ENCODE results near the gene NUP43.
"Not testable (repeated sequence)": the region's sequence is repeated elsewhere in the genome, so short reads cannot be mapped to it uniquely, and the experiment has no call there.

The NUP43 gene, protein sequence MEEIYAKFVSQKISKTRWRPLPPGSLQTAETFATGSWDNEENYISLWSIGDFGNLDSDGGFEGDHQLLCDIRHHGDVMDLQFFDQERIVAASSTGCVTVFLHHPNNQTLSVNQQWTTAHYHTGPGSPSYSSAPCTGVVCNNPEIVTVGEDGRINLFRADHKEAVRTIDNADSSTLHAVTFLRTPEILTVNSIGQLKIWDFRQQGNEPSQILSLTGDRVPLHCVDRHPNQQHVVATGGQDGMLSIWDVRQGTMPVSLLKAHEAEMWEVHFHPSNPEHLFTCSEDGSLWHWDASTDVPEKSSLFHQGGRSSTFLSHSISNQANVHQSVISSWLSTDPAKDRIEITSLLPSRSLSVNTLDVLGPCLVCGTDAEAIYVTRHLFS

DNA sequence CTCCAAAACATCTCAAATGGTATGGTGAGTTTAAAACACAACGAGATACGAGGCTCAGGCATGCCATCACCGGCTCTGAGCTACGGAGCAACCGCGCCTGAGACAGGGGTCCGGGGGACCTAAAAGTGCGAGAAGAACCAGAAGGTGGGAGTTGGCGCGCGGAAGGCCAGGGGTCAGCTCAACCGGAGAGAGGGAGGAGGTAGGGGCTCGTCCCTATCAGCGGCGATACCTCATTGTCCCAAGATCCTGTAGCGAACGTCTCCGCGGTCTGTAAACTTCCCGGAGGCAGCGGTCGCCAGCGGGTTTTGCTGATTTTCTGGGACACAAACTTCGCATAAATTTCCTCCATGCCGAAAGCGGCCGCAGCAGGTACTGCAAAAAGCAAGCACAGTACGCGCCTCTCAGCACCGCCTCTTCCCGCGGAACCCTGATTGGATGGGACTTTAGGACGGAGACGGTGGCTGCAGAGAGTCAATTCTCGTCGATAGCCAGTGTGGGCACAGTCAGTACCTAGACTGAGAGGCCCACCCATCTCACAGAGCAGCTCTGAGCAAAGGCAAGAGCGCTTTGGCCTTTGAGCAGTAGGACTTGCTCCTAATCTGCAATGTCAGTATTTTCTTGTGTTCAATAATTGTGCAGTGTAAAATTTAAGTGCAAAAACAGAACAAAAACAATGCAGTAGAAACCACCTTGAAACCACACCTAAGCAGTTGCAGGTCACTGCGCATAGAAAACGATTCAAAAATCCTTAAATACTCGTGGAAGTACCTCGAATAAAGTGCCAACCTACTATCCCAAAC, at the start of gene NUP43:
NUP43 (minus strand) TSS at position 383 of the 800 bp plus-strand sequence; CDS start at position 349, 34 bp downstream.
- DNase-seq: peak; percentile 95

DNA sequence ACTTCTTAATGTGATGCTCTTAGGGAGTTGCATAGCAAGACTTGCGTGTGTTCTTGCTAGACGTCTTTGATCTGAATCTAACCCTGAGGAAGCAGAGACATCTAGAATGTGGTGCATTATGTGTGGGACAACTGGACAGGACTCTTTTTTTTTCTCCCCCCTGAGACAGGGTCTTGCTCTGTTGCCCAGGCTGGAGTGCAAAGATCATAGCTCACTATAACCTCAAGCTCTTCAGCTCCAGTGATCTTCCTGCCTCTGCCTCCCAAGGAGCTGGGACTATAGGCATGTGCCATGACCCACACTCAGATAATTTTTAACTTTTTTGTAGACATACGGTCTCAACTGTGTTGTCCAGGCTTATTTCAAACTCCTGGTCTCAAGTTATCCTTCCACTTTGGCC, 37.2 kb upstream of the NUP43 start:
- no peak for DNase-seq

DNA sequence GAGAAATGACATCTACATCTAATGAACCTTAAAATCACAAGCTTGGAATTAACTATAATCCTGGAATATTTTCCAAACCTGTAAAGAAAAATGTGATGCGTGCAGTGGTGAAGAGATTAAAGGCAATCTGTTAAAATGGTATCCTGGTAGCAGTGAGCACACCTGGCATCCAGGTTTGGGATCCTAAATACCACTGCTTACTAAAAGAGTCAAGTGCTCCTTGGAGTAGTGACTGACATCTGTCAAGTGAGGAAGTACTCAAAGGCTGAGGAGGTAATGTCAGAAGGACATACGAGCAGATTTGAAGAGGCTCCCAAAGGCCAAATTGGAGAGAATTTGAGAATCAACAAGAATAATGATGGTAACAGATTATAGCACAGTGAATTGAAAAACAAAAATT, 36.0 kb upstream of the NUP43 start:
- peak; percentile 4 for DNase-seq

DNA sequence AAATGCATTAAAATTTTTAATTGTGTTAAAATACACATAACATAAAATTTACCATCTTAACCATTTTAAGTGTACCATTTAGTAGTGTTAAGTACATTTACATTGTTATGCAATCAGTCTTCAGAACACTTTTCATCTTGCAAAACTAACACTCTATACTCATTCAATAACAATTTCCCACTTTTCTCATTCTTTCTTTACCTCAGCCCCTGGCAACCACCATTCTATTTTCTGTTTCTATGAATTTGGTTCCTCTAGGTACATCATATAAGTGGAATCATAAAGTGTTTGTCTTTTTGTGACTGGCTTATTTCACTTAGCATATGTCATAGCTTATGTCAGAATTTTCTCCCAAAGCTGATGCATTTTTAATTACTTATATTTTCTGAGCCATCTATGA, 35.4 kb upstream of the NUP43 start:
- DNase-seq: no peak

DNA sequence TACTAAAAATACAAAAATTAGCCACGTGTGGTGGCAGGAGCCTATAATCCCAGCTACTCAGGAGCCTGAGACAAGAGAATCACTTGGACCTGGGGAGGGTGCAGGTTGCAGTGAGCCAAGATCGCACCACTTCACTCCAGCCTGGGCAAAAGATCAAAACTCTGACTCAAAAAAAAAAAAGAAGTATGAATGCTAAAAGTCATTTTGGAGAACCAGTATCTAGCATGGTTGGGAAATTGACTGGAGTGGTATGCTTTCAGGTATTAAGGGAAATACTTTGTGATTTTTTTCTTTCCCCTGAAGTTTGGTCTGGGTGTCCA, 33.3 kb upstream of the NUP43 start:
- DNase-seq: no peak

DNA sequence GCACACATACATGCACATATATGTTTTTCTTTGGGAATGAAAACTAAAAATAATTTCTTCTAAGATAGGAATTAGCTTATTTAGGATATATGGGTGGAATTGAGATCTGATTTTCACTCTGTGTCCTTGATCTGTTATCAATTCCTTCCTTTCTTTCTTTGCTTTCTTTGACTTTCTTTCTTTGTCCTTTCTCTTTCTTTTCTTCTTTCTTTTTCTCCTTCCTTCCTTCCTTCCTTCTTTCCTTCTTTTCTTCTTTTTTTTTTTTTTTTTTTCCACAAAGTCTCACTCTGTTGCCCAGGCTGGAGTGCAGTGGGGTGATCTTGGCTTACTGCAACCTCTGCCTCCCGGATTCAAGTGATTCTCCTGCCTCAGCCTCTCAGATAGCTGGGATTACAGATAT, 31.3 kb upstream of the NUP43 start:
- no peak for DNase-seq

DNA sequence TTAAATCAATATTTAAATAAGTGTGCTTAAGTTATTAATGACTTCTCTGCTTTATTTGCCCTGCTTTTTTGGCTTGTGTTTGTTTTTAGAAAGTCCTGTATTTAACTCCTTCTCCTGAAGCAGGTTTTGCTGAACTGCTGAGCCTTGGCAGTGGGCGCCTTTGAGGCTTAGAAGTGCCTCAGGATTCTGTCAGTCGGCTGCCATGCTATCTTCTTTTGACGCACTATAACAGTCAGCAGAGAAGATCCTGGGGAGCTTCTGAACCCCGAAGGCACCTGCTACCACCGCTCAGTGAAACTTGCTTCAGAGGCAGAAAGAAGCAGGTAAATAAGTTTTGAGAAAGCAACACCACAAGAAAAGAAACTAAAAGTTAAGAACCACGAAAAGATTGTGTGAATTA, 25.6 kb upstream of the NUP43 start:
- DNase-seq: no peak

DNA sequence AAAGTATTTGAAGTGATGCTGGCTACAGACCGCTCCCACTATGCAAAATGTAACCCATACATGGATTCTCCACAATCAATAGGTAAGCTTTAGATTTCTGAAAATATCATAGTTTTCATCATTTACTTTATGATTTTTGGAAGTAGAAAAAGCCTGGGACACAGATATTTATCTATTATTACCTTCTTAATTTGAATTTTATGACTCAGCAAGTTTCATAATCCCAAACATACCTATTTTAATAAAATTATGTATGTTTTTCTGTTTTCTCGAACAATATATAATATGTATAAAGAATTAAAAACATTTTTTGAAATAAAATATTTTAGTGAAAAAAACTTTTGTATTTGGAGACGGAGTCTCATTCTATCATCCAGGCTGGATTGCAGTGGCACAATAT, 24.9 kb upstream of the NUP43 start:
- no peak for DNase-seq

DNA sequence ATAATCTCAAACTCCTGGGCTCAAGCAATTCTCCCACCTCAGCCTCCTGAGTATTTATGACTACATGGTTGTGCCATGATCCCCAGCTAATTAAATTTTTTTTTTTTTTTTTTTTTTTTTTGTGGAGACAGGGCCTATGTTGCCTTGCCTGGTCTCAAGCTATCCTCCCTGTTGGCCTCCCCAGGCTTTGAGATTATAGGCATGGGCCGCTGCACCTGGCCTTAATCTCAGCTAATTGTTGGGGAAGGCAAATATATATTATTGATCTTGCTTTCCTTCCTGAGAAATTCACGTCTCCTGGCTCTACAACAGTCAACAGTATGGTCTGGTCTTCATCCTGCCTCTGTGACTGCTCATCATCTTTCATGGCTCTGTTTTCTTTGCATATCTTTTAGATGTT, 23.3 kb upstream of the NUP43 start:
- no peak for DNase-seq

DNA sequence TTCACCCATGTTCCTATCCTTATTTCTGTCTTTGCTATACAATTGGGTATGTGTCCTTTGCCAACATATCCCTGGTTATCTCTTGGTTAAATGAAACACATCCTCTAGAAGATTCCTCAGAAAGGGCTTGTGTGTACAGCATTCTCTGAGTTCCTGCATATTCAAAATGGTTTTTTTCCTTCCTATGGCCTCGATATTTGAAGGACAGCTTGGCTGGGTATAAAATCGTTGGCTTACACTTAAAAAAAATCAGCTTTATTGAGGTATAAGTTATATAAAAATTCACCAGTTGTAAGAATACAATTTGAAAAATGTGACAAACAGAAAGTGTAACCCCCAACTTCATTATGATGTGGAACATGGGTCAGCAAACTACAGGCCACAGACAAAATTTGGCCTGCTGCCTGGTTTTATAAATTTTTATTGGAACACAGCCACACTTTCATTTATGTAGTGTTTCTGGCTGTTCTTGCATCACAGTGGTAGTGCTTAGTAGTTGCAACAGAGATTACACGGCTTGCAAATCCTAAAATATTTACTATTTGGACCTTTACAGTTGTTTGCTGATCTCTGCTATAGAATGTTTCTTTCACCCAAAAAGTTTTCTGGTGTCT, 19.9 kb upstream of the NUP43 start:
- DNase-seq: no peak

DNA sequence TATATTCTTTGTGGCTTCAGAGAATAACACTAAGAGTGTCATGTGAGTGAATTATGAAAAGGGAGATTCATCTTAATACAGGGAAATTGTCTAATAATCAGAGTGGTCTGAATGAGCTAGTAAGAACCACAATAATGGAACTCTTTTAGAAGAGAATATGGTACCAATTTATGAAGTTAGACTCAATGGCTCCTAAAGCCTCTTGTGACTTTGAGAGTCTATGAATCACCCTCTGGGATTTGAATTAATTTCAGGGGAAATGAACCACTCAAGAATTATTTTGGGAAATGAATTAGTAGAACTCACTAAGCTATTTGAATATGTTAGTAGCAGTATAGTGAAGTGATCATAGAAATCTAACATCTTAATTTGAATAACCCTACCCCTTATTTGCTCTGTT, 17.5 kb upstream of the NUP43 start:
- no peak for DNase-seq

DNA sequence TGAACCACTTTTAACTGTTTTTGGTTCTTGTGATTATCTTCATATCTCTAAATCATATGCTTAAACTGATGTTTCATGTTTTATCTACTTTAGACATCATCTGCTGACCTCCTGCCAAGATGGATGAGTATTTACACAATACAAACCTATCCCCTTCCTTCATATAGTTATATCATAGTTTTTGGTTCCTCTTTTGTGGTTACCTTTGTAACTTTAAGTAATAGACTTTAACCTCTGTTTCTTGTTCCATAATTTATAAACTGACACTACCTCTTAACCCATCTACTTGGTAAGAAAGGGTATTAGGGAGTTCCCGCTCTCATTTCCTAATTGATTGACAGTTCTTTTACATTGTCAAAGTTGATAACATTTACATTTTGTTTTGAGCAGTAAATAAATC, 15.1 kb upstream of the NUP43 start:
- DNase-seq: no peak

DNA sequence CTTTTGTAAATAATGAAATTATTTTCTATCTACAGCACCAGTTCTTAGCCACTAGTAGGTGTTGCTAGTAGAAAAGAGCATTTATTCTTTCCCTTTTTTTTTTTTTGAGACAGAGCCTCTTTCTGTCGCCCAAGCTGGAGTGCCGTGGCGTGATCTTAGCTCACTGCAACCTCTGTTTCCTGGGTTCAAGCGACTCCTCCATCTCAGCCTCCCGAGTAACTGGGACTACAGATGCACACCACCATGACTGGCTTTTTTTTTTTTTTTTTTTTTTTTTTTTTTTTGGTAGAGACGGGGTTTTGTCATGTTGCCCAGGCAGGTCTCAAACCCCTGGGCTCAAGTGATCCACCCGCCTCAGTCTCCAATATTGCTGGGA, 9.9 kb upstream of the NUP43 start:
- no peak for DNase-seq

DNA sequence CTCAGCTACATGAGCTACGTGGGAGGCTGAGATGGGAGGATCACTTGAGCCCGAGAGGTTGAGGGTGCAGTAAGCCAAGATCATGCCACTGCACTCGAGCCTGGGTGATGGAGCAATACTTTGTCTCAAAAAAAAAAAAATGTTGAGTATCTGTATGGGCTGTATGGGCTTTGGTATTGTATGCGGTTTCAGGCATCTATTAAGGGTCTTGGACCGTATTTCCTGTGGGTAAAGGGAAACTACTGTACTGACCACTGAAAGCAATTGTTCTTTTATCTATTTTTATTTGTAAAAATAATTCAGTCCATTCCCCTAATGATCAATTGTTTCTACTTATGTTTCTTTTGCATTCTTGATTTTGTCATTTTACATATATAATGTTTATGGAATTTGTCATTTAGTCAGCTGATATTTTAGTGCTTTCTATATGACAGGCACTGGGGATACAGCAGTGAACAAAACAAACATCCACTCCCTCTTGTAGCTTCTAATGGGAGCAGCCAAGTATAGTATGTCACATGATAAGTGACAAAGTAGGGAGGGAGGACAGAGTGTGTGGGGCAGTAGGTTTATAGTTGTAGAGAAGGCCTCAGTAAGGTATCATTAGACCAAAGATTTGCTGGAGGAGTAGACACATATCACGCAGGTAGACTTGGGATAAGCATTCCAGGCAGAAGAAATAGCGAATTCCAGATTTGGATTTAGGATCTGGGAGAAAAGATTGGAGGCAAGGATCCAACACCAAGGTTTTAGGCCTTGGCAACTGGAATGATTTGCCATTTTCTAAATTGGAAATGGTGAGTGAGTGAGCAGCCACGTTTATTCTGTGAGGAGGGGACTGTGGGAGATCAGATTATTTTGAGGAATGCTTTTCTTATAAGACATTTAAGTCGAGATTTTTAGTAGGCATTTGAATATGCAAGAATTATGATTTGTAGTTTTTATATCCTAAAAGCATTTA, 9.3 kb upstream of the NUP43 start:
- DNase-seq: peak; percentile 7

DNA sequence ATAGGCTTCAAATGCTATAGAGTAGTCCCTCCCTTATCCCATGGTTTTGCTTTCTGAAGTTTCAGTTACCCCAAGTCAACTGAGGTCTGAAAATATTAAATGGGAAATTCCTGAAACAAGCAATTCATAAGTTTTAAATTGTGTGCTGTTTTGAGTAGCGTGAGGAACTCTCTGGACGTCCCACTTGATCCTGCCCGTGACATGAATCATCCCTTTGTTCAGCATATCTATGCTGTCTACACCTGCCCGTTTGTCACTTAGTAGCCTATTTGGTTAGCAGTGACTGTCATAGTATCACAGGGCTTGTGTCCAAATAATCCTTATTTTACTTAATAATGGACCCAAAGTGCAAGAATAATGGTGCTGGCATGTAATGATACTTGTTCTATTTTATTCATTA, 8.2 kb upstream of the NUP43 start:
- peak; percentile 71 for DNase-seq

DNA sequence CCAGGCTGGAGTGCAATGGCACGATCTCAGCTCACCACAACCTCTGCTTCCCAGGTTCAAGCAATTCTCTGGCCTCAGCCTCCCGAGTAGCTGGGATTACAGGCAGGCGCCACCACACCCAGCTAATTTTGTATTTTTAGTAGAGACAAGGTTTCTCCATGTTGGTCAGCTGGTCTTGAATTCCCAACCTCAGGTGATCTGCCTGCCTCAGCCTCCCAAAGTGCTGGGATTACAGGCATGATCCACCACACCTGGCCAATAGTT, 7.0 kb upstream of the NUP43 start:
- not testable (repeated sequence) for DNase-seq

DNA sequence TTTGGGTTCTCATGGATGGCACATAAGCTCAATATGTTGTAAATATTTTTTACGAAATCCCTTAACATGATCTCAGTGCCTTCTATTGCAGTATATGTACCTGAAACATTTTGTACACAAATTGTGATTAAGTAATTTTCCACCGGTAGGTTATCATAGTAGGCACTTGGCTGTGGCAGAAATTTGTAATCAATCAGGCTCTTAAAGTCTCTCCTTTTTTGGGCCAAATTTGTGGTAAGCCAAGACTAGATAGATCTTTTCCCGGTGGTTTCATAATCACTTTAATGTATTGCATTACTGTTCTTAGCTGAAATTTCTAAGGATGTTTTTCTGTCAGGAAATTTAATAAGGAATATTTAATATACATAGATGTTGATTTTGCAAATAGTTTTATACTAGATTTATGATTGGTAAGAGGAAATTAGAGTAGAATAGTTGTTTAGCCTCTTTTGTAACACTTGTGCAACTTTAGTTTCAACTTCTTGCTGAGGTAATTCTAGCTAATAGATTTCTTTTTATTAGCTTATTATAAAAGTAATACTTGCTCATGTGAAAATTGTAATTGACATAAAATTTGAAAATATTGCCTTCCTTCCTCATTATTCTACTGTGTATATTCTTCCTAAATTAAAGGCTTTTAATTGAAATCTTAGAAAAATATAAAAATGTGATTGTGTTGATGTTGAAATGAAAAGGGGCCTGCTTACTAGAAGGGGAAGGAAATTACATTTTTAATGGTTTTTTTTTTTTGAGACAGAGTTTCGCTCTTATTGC, 6.5 kb upstream of the NUP43 start:
- DNase-seq: no peak

DNA sequence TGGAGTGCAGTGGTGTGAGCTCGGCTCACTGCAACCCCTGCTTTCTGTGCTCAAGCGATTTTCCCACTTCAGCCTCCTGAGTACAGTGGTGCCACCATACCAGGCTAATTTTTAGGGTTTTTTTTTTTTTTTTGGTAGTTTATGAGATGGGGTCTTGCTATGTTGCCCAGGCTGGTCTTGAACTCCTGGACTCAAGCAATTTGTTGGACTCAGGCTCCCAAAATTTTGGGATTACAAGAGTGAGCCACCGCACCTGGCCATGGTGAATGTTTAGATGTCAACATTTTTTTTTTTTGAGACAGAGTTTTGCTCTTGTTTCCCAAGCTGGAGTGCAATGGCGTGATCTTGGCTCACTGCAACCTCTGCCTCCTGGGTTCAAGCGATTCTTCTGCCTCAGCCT, 5.6 kb upstream of the NUP43 start:
- DNase-seq: not testable (repeated sequence)

DNA sequence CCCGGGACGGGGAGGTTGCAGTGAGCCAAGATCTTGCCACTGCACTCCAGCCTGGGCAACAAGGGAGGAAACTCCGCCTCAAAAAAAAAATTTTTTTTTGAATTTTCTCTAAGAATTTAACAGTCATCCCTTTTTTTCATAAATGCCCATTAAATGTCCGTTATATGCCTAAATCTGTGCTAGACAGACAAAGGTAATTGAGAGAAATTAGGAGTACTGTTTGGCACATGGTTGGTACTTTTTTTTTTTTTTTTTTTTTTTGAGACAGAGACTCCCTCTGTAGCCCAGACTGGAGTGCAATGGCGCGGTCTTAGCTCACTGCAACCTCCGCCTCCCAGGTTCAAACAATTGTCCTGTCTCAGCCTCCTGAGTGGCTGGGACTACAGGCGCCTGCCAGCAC, 4.9 kb upstream of the NUP43 start:
- DNase-seq: no peak

DNA sequence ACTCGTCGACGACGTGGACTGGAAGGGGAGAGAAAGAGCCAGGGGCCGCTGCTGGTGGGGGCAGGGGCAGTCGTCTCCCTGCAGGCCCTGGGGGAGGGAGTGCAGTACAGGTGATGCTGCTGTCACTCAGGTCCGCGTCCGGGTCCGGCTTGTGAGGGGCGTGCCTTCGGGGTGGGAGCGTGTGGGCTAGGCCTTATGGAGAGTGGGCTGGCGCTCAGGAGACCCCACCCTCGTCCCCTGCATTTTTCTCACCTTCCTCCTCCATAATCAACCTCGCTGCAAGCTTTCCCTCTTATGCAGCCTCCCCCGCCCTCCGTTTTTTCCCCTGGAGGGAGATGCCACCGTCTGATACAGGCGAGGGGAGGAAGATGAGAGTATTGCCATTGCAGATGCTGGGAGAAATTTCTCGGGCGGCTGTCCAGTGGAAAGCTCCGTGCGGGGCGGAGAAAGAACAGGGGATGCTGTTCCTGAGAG, 3.8 kb upstream of the NUP43 start:
- peak; percentile 62 for DNase-seq

DNA sequence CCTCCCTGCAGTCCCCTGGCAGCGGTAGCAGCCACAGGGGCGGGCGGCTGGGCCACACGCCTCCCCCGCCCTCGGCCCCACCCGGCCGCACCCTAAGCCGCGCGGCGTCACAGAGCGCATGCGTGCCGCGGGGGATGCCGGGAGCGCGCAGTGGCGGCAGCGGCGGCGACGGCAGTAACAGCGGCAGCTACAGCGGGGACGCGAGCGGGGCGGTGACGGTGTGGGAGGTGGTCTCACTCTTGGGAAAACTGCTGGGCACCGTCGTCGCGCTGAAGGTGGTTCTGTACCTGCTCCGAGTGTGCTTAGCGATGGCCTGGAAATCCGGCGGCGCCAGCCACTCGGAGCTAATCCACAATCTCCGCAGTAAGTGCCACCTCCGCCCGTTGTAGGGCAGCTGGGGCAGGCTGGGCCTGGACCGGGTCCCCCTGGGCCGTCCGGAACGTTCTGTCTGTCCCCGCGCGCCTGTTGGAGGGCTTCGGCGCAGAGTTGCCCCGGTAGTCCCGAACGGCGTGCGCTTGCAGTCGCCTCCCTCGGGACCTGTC, 3.3 kb upstream of the NUP43 start, which contains the start of gene PCMT1:
PCMT1 (plus strand) TSS at position 148 of the 542 bp plus-strand sequence; CDS start at position 309, 161 bp downstream.
- peak; percentile 93 for DNase-seq

DNA sequence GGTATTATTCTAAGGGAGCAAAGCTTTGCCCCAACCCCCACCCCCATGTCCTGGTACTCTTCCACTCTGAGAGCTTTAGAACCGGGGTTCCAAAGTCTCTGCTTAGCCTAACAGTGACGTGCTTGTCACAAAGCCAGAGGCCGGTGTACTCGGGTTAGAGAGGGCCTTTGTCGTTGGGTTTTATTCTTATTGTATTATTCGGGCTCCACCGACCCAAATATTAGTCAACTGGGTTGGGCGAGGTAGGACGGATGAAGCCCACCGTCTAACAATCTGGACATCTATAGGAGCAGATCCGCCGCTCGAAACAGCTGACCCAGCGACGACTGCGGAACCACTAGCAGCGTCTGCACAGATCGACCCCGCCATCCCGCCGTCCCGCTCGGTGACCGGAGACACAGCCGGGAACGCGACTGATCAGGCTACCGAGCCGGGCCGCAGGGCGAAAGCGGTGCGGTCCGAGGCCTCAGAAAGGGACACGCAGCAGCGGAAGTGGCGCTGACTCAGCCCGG, 2.8 kb upstream of the NUP43 start:
- DNase-seq: not testable (repeated sequence)

All from DMS53 (cell line).